K562 (cell line): ENCODE measurements around the gene KRTAP5-11. TPM values are rescaled to one million over a fixed set of nuclear protein-coding genes. Genes with fewer than 3 reads are reported as not detected.
A peak's percentile ranks its signal among the peaks of the same experiment; 100 is the strongest.
"Not testable (repeated sequence)": the region's sequence is repeated elsewhere in the genome, so short reads cannot be mapped to it uniquely, and the experiment has no call there.

Source experiments
- ATAC-seq: fragments of 200-7000 bp; cut with Tn5 transposase; 3 replicates; pipeline ENCODE4 v1.9.1; 2020; ENCODE audit warnings: moderate library complexity
- BruUV-seq: library from RNA; stranded (reverse); fragments of 400-500 nt; replicated peaks from 2 replicates; lab custom pipeline; 2021; lab: Mats Ljungman, UMichigan
- CTCF ChIA-PET: fragments of 300-600 bp; formaldehyde crosslinking; extraction: SDS; loops from one replicate; lab custom pipeline; 2021; ENCODE audit warnings: low intra/inter-chr PET ratio; lab: Yijun Ruan, JAX
- POLR2A ChIA-PET: fragments of 300-600, 350-650 bp; sonication (Branson Sonifier 250); formaldehyde crosslinking; extraction: SDS; loops from one replicate; lab custom pipeline; 2021; ENCODE audit warnings: antibody characterized with exemption, inconsistent platforms; lab: Yijun Ruan, JAX
- DNase-seq, 4 experiments: peaks; one replicate each; pipeline versions ENCODE4 v3.0.0 to v3.0.0-alpha.2; 2011 to 2018; ENCODE audit warnings: low spot score in 3 of 4, mixed read lengths in 3 of 4; ENCODE audit errors: extremely low read depth in 1 of 4
- FAIRE-seq: peaks from 2 replicates; lab custom pipeline; 2011; peaks lifted over from hg19 to GRCh38; lab: Jason Lieb, UNC
- H2AFZ ChIP-seq: 2 replicates; pipeline ENCODE4 v1.6.0; 2011; ENCODE audit warnings: low read depth, low read length, control low read depth, inconsistent platforms
- H3K27ac ChIP-seq: fragments of 200-600 bp; 3 replicates; pipeline ENCODE4 v1.8.0; 2011; ENCODE audit warnings: low read depth, mild to moderate bottlenecking, control low read depth, inconsistent platforms, low read length, moderate library complexity, mixed read lengths; ENCODE audit errors: extremely low read depth
- H3K27me3 ChIP-seq, 2 experiments: fragments of 300-600 bp in 1 of 2; 2 replicates in 1 of 2; 3 replicates in 1 of 2; pipeline versions ENCODE4 v1.6.0 to v1.8.0; 2011; ENCODE audit warnings: inconsistent platforms in 2 of 2, low read length in 2 of 2, mild to moderate bottlenecking in 1 of 2, mixed read lengths in 1 of 2, moderate library complexity in 1 of 2; ENCODE audit not compliant: control insufficient read depth in 2 of 2, insufficient read depth in 2 of 2
- H3K36me3 ChIP-seq: fragments of 300-600 bp; 3 replicates; pipeline ENCODE4 v1.8.0; 2011; ENCODE audit warnings: mild to moderate bottlenecking, low read length, inconsistent platforms; ENCODE audit not compliant: control insufficient read depth, insufficient read depth
- H3K4me1 ChIP-seq, 2 experiments: fragments of 200-600 bp in 1 of 2; replicated peaks in 1 of 2; 2 replicates in 1 of 2; 3 replicates in 1 of 2; pipeline versions ENCODE4 v1.5.1 to v1.8.0; 2011; ENCODE audit warnings: inconsistent platforms in 2 of 2, low read length in 2 of 2, mild to moderate bottlenecking in 1 of 2, mixed read lengths in 1 of 2, moderate library complexity in 1 of 2; ENCODE audit not compliant: control insufficient read depth in 2 of 2, insufficient read depth in 2 of 2
- H3K4me2 ChIP-seq: 2 replicates; pipeline ENCODE4 v1.6.1; 2011; ENCODE audit warnings: low read length, control low read depth, inconsistent platforms, mixed read lengths; ENCODE audit not compliant: insufficient read depth
- H3K4me3 ChIP-seq: fragments of 200-600 bp; sonication (generic), shearing (Covaris generic); 2 replicates; pipeline ENCODE4 v1.5.1; 2016; ENCODE audit warnings: control low read depth, inconsistent platforms
- H3K79me2 ChIP-seq: fragments of 200-600 bp; 3 replicates; pipeline ENCODE4 v1.8.0; 2011; ENCODE audit warnings: low read length, inconsistent platforms; ENCODE audit not compliant: control insufficient read depth, insufficient read depth
- H3K9ac ChIP-seq, 2 experiments: 2 replicates each; pipeline versions ENCODE4 v1.6.0 to v1.6.1; 2011; ENCODE audit warnings: low read depth in 2 of 2, low read length in 2 of 2, control low read depth in 1 of 2, inconsistent platforms in 1 of 2, mild to moderate bottlenecking in 1 of 2, mixed read lengths in 1 of 2; ENCODE audit not compliant: insufficient read depth in 1 of 2
- H3K9me1 ChIP-seq: one replicate; pipeline ENCODE4 v1.6.0; 2011; ENCODE audit warnings: inconsistent platforms, mild to moderate bottlenecking, low read length, moderate library complexity; ENCODE audit not compliant: control insufficient read depth, insufficient read depth
- H3K9me3 ChIP-seq: replicated peaks from 2 replicates; pipeline ENCODE4 v1.5.1; 2011; ENCODE audit warnings: low read depth, low read length, inconsistent platforms; ENCODE audit not compliant: control insufficient read depth, insufficient read depth
- H4K20me1 ChIP-seq: replicated peaks from 2 replicates; pipeline ENCODE4 v1.6.1; 2011; ENCODE audit warnings: low read length, inconsistent platforms, mixed read lengths; ENCODE audit not compliant: control insufficient read depth, insufficient read depth
- CTCF ChIP-seq, 3 experiments: IDR thresholded peaks in 2 of 3; conservative IDR thresholded peaks in 1 of 3; 2 replicates each; pipeline ENCODE4 v1.5.1; 2011 to 2012; ENCODE audit warnings: low read length in 3 of 3, mild to moderate bottlenecking in 3 of 3, control low read depth in 2 of 3, improper control_type of control experiment in 1 of 3, inconsistent platforms in 1 of 3, low read depth in 1 of 3, mixed read lengths in 1 of 3, moderate library complexity in 1 of 3; ENCODE audit not compliant: insufficient read depth in 2 of 3
- CTCFL ChIP-seq: IDR thresholded peaks from 2 replicates; pipeline ENCODE4 v1.6.1; 2011; ENCODE audit warnings: borderline replicate concordance, low read depth, mild to moderate bottlenecking, moderate library complexity, low read length; ENCODE audit not compliant: insufficient read depth, poor library complexity, severe bottlenecking
- E2F6 ChIP-seq, 2 experiments: IDR thresholded peaks; 2 replicates each; pipeline ENCODE4 v1.6.1; 2011; ENCODE audit warnings: borderline replicate concordance in 1 of 2, control low read depth in 1 of 2, low read depth in 1 of 2, low read length in 1 of 2, mild to moderate bottlenecking in 1 of 2, mixed read lengths in 1 of 2, moderate library complexity in 1 of 2; ENCODE audit not compliant: insufficient read depth in 1 of 2, insufficient read length in 1 of 2, poor library complexity in 1 of 2, severe bottlenecking in 1 of 2; ENCODE audit errors: extremely low read depth in 1 of 2
- E2F8 ChIP-seq: fragments of 450-650 bp; IDR thresholded peaks from 2 replicates; pipeline ENCODE4 v1.7.1; 2018; ENCODE audit warnings: mild to moderate bottlenecking, low read depth; ENCODE audit not compliant: partially characterized antibody
- JUND ChIP-seq, 2 experiments: IDR thresholded peaks; 2 replicates in 1 of 2; 3 replicates in 1 of 2; pipeline ENCODE4 v1.6.1; 2011; ENCODE audit warnings: borderline replicate concordance in 2 of 2, low read depth in 2 of 2, low read length in 2 of 2, improper control_type of control experiment in 1 of 2, missing biosample characterization in 1 of 2, missing genetic modification characterization in 1 of 2, missing genetic modification reagents in 1 of 2
- MAZ ChIP-seq, 2 experiments: fragments of 450-650 bp in 1 of 2; sonication (generic) in 1 of 2; formaldehyde crosslinking; IDR thresholded peaks in 1 of 2; conservative IDR thresholded peaks in 1 of 2; 2 replicates each; pipeline versions ENCODE4 v1.4.0 to v1.5.0; 2020; ENCODE audit warnings: mild to moderate bottlenecking in 1 of 2, missing genetic modification reagents in 1 of 2
- RAD21 ChIP-seq, 2 experiments: fragments of 250-450 bp in 1 of 2; fragments of 450-650 bp in 1 of 2; sonication (Bioruptor Pico) in 1 of 2; formaldehyde crosslinking in 1 of 2; IDR thresholded peaks in 1 of 2; conservative IDR thresholded peaks in 1 of 2; 2 replicates each; pipeline versions ENCODE4 v1.4.0 to v1.8.0; 2020 to 2022; ENCODE audit warnings: mild to moderate bottlenecking in 2 of 2, moderate library complexity in 1 of 2
- WGBS: fragments of 100-300 bp; shearing (Covaris generic); methylation state at CpG from one replicate; pipeline ENCODE4 v1.1.6; 2016; ENCODE audit warnings: low coverage, mixed read lengths; ENCODE audit not compliant: insufficient coverage; ENCODE audit errors: missing lambda C conversion rate; 5-methylcytosine and 5-hydroxymethylcytosine counted together
- in situ Hi-C: fragments of 300-500 bp; cut with MboI; formaldehyde crosslinking; loops from 4 replicates; pipeline ENCODE4 v1.15.0; 2018; ENCODE audit warnings: inconsistent platforms, mixed read lengths
- intact Hi-C: fragments of 100-400 bp; cut with micrococcal nuclease; formaldehyde crosslinking; loops from 2 replicates; pipeline ENCODE4 v1.14.2; 2022
- polyA plus RNA-seq, 8 experiments: library from polyadenylated mRNA; depleted of rRNA in 4 of 8; stranded (reverse) in 5 of 8; unstranded in 3 of 8; fragments of >200 nt; fragmentation: Nextera tagmentation in 2 of 8; fragmentation: Illumina TruSeq in 1 of 8; extraction: Ambion mirVana in 2 of 8; extraction: Trizol in 1 of 8; gene quantifications; 2 replicates each; pipeline versions ENCODE4 v1.2.1 to v1.2.3, GENCODE V29; 2011 to 2014; ENCODE audit warnings: inconsistent platforms in 1 of 8, missing spikeins in 1 of 8
- total RNA-seq, 7 experiments: library from RNA; depleted of rRNA in 6 of 7; stranded (reverse); fragments of >200 nt in 6 of 7; fragmentation: Illumina TruSeq in 2 of 7; extraction: Trizol in 2 of 7; gene quantifications; 2 replicates each; pipeline versions ENCODE4 v1.2.1 to v1.2.3, GENCODE V29; 2011 to 2021; ENCODE audit warnings: low replicate concordance in 1 of 7

The KRTAP5-11 gene
- total and polyA plus RNA-seq, 9 of the 15 experiments (the other 6 are each of a cell fraction or from before 2014, with no cell fraction given), result not detected

GRCh38 chr11:71588822-71589545 lies 6.3 kb upstream of the KRTAP5-11 start (continued):
- TF ChIP-seq E2F8 (peak; percentile 86), RAD21 (CRISPR knock-in tag; conservative IDR thresholded peaks at IDR 0.05 in 1 of 2, IDR thresholded peaks at IDR 0.05 in 1 of 2) (peak in 1 of 2 experiments; percentile 68; a peak in 3 of 4 replicates), E2F6 (IDR thresholded peaks at IDR 0.05; ENCODE audit: borderline replicate concordance in 1 of 2, extremely low read depth in 1 of 2, insufficient read depth in 1 of 2, insufficient read length in 1 of 2, low read depth in 1 of 2, low read length in 1 of 2, poor library complexity in 1 of 2, severe bottlenecking in 1 of 2) (peak in 1 of 2 experiments; percentile 48), CTCFL (peak; percentile 59), CTCF (IDR thresholded peaks at IDR 0.05 in 2 of 3, conservative IDR thresholded peaks at IDR 0.05 in 1 of 3; ENCODE audit: insufficient read depth in 2 of 3, low read depth in 1 of 3, low read length in 3 of 3) (peak in 2 of 3 experiments; percentile 53 to 66; a peak in 5 of 6 replicates), MAZ (CRISPR knock-in tag; conservative IDR thresholded peaks at IDR 0.05 in 1 of 2, IDR thresholded peaks at IDR 0.05 in 1 of 2) (0 out of 4 replicates have a peak, but pooled peaks of 1 of the 2 experiments have one; percentile 20), JUND (IDR thresholded peaks at IDR 0.05; ENCODE audit: borderline replicate concordance, low read depth, low read length) (peak; percentile 69), JUND (tag; IDR thresholded peaks at IDR 0.05; ENCODE audit: borderline replicate concordance, low read depth, low read length) (peak; percentile 53; the same call in 1 of the 3 replicates)

GRCh38 chr11:71588314-71588713 lies 5.6 kb upstream of the KRTAP5-11 start:
- DNase-seq, POLR2A ChIA-PET, BruUV-seq, FAIRE-seq, H3K4me3 ChIP-seq, intact Hi-C loops, ATAC-seq, H3K79me2 ChIP-seq, H2AFZ ChIP-seq, H3K9me3 ChIP-seq, H4K20me1 ChIP-seq, H3K27ac ChIP-seq, H3K9me1 ChIP-seq, H3K4me1 ChIP-seq, H3K36me3 ChIP-seq, H3K4me2 ChIP-seq, H3K9ac ChIP-seq: not testable (repeated sequence)
- WGBS, result 2% methylated on average over 4 of the region's 4 CpGs
- peaks cover 2 to 11% of the 10 kb centered on the region in 2 experiments; a peak in 4 of 5 replicates for H3K27me3 ChIP-seq
- CTCF ChIA-PET, result interaction anchor here (0.7 kb wide), 1 partner anchor 244 kb away, joined by 3 read pairs; no protein-coding TSS in a partner anchor
- in situ Hi-C loops, result loop anchor here (25.0 kb wide), 1 partner anchor 849 kb away; the partner anchor contains the start of gene CLPB
